GM23338 (cell line): Measurements from ENCODE around the gene ARAF. TPM values are rescaled to one million over a fixed set of nuclear protein-coding genes. Genes with fewer than 3 reads are reported as not detected.

Experiments
- ATAC-seq: fragments of 200-7000 bp; cut with Tn5 transposase; 3 replicates; pipeline ENCODE4 v1.9.1; 2020
- DNase-seq: peaks from one replicate; pipeline ENCODE4 v3.0.0-alpha.2; 2015; ENCODE audit warnings: low spot score
- H2AFZ ChIP-seq: fragments of 200-600 bp; sonication (generic); 2 replicates; pipeline ENCODE4 v1.8.0; 2016; ENCODE audit warnings: antibody characterized with exemption, mild to moderate bottlenecking, moderate library complexity
- H3F3A ChIP-seq: fragments of 200-600 bp; sonication (generic); replicated peaks from 2 replicates; pipeline ENCODE4 v1.8.0; 2017; ENCODE audit warnings: antibody characterized with exemption, mixed run types, low read depth
- H3K27ac ChIP-seq: fragments of 200-600 bp; sonication (generic); 2 replicates; pipeline ENCODE4 v1.6.1; 2016; ENCODE audit warnings: low read depth
- H3K27me3 ChIP-seq: fragments of 200-600 bp; sonication (generic); 2 replicates; pipeline ENCODE4 v1.8.0; 2016; ENCODE audit warnings: mild to moderate bottlenecking, mixed run types, moderate library complexity; ENCODE audit not compliant: insufficient read depth
- H3K36me3 ChIP-seq: fragments of 200-600 bp; sonication (generic); 2 replicates; pipeline ENCODE4 v1.8.0; 2016; ENCODE audit warnings: mild to moderate bottlenecking; ENCODE audit not compliant: insufficient read depth
- H3K4me1 ChIP-seq: fragments of 200-600 bp; sonication (generic); 2 replicates; pipeline ENCODE4 v1.8.0; 2016; ENCODE audit warnings: mild to moderate bottlenecking, moderate library complexity; ENCODE audit not compliant: insufficient read depth
- H3K4me2 ChIP-seq: fragments of 200-600 bp; sonication (generic); 2 replicates; pipeline ENCODE4 v1.7.1; 2017; ENCODE audit warnings: mixed run types
- H3K4me3 ChIP-seq: fragments of 200-600 bp; sonication (generic); 2 replicates; pipeline ENCODE4 v1.6.1; 2016; ENCODE audit warnings: mixed run types
- H3K79me2 ChIP-seq: fragments of 200-600 bp; sonication (generic); replicated peaks from 2 replicates; pipeline ENCODE4 v1.8.0; 2017; ENCODE audit warnings: mild to moderate bottlenecking; ENCODE audit not compliant: insufficient read depth
- H3K9me2 ChIP-seq: fragments of 200-600 bp; sonication (generic); 2 replicates; pipeline ENCODE4 v1.8.0; 2017; ENCODE audit not compliant: insufficient read depth
- H4K20me1 ChIP-seq: fragments of 200-600 bp; sonication (generic); replicated peaks from 2 replicates; pipeline ENCODE4 v1.8.0; 2017; ENCODE audit warnings: mild to moderate bottlenecking; ENCODE audit not compliant: insufficient read depth
- H3K27ac Mint-ChIP-seq: 2 replicates; pipeline ENCODE4 v1.8.0; 2020; ENCODE audit warnings: inconsistent platforms, mild to moderate bottlenecking, moderate library complexity, mixed read lengths
- H3K27me3 Mint-ChIP-seq: 3 replicates; pipeline ENCODE4 v1.8.0; 2022; ENCODE audit warnings: low read depth, mild to moderate bottlenecking, moderate library complexity, mixed read lengths, inconsistent platforms; ENCODE audit not compliant: insufficient read depth, poor library complexity
- H3K36me3 Mint-ChIP-seq: 3 replicates; pipeline ENCODE4 v1.8.0; 2021; ENCODE audit warnings: low read depth, mild to moderate bottlenecking, inconsistent platforms, moderate library complexity, mixed read lengths
- H3K4me1 Mint-ChIP-seq: 3 replicates; pipeline ENCODE4 v1.8.0; 2020; ENCODE audit warnings: mild to moderate bottlenecking, inconsistent platforms, mixed read lengths
- H3K4me3 Mint-ChIP-seq: 3 replicates; pipeline ENCODE4 v1.8.0; 2021; ENCODE audit warnings: moderate library complexity, mild to moderate bottlenecking, inconsistent platforms, mixed read lengths
- H3K9me3 Mint-ChIP-seq: 3 replicates; pipeline ENCODE4 v1.8.0; 2020; ENCODE audit warnings: moderate library complexity, mild to moderate bottlenecking, inconsistent platforms, mixed read lengths
- CREB1 ChIP-seq: fragments of 250-450 bp; sonication (Bioruptor Pico); IDR thresholded peaks from 2 replicates; pipeline ENCODE4 v1.5.0; 2020; ENCODE audit warnings: low read depth, mild to moderate bottlenecking, moderate library complexity
- ETS1 ChIP-seq: IDR thresholded peaks from 2 replicates; pipeline ENCODE4 v1.6.1; 2016; ENCODE audit warnings: antibody characterized with exemption
- EZH2 ChIP-seq: fragments of 200-600 bp; sonication (generic); IDR thresholded peaks from one replicate; pipeline ENCODE4 v1.8.0; 2017; ENCODE audit warnings: antibody characterized with exemption, mild to moderate bottlenecking, low read depth; ENCODE audit not compliant: unreplicated experiment
- EZH2phosphoT487 ChIP-seq: fragments of 200-600 bp; sonication (generic); IDR thresholded peaks from one replicate; pipeline ENCODE4 v1.8.1; 2018; ENCODE audit warnings: antibody characterized with exemption; ENCODE audit not compliant: unreplicated experiment
- JUNB ChIP-seq: IDR thresholded peaks from one replicate; pipeline ENCODE4 v1.6.1; 2016; ENCODE audit warnings: antibody characterized with exemption; ENCODE audit not compliant: unreplicated experiment
- NANOG ChIP-seq: IDR thresholded peaks from 2 replicates; pipeline ENCODE4 v1.6.1; 2016; ENCODE audit warnings: antibody characterized with exemption, borderline replicate concordance
- POLR2AphosphoS5 ChIP-seq: IDR thresholded peaks from 2 replicates; pipeline ENCODE4 v1.6.1; 2016; ENCODE audit warnings: antibody characterized with exemption, low read depth
- REST ChIP-seq: IDR thresholded peaks from one replicate; pipeline ENCODE4 v1.6.1; 2018; ENCODE audit warnings: antibody characterized with exemption; ENCODE audit not compliant: unreplicated experiment
- STAT1 ChIP-seq: IDR thresholded peaks from one replicate; pipeline ENCODE4 v1.6.1; 2016; ENCODE audit warnings: antibody characterized with exemption; ENCODE audit not compliant: unreplicated experiment
- ZNF114 ChIP-seq: fragments of 250-450 bp; sonication (Bioruptor Pico); IDR thresholded peaks from 2 replicates; pipeline ENCODE4 v1.5.0; 2020; ENCODE audit warnings: mild to moderate bottlenecking, moderate library complexity
- ZNF331 ChIP-seq: fragments of 250-450 bp; sonication (Bioruptor Pico); IDR thresholded peaks from 2 replicates; pipeline ENCODE4 v1.5.0; 2020; ENCODE audit warnings: low read depth, mild to moderate bottlenecking, moderate library complexity
- polyA plus RNA-seq: library from polyadenylated mRNA; unstranded; fragments of >200 nt; fragmentation: Nextera tagmentation; extraction: Ambion mirVana; gene quantifications from 2 replicates; pipeline ENCODE4 v1.2.1, GENCODE V29; 2016
- total RNA-seq: library from RNA; depleted of rRNA; stranded (reverse); fragments of >200 nt; shearing (Covaris generic); gene quantifications from 2 replicates; pipeline ENCODE4 v1.2.3, GENCODE V29; 2014
- TF ChIP-seq, protein P1 (sequence below), 2 experiments: fragments of 200-600 bp in 1 of 2; sonication (generic) in 1 of 2; conservative IDR thresholded peaks; 2 replicates each; pipeline versions ENCODE4 v1.5.1 to v1.6.1; 2016 to 2017; ENCODE audit warnings: antibody characterized with exemption in 2 of 2, low read depth in 2 of 2, mild to moderate bottlenecking in 2 of 2, moderate library complexity in 1 of 2
- TF ChIP-seq, protein P2 (sequence below): fragments of 250-450 bp; sonication (Bioruptor Pico); IDR thresholded peaks from 2 replicates; pipeline ENCODE4 v1.5.0; 2020; ENCODE audit warnings: mild to moderate bottlenecking, moderate library complexity

ARAF gene
- total and polyA plus RNA-seq, 2 experiments from 2014 or later, result 28.2 to 43.9 TPM

- Histone ChIP-seq H3K36me3 (no peaks in the 10 kb centered on the region), H3K4me1 (no peaks in the 10 kb centered on the region), H3K27me3 (no peaks in the 10 kb centered on the region), H3K27ac (no peak overlapping the region), H3K79me2 (no peaks in the 10 kb centered on the region), H3K4me3 (no peak overlapping the region), H4K20me1 (no peaks in the 10 kb centered on the region), H3K9me2 (no peaks in the 10 kb centered on the region), H3F3A (no peaks in the 10 kb centered on the region), H2AFZ (no peak overlapping the region), H3K4me2 (no peak overlapping the region)
- Mint-ChIP-seq H3K27me3 (peaks cover 14% of the 10 kb centered on the region), H3K36me3 (peaks cover 5% of the 10 kb centered on the region; the same call in 1 of the 3 replicates), H3K9me3 (no peaks in the 10 kb centered on the region), H3K4me3 (no peak overlapping the region), H3K27ac (no peak overlapping the region), H3K4me1 (peaks cover 12% of the 10 kb centered on the region)
- DNase-seq, result no peak
- no peak for TF ChIP-seq JUNB
- TF ChIP-seq, protein P1, sequence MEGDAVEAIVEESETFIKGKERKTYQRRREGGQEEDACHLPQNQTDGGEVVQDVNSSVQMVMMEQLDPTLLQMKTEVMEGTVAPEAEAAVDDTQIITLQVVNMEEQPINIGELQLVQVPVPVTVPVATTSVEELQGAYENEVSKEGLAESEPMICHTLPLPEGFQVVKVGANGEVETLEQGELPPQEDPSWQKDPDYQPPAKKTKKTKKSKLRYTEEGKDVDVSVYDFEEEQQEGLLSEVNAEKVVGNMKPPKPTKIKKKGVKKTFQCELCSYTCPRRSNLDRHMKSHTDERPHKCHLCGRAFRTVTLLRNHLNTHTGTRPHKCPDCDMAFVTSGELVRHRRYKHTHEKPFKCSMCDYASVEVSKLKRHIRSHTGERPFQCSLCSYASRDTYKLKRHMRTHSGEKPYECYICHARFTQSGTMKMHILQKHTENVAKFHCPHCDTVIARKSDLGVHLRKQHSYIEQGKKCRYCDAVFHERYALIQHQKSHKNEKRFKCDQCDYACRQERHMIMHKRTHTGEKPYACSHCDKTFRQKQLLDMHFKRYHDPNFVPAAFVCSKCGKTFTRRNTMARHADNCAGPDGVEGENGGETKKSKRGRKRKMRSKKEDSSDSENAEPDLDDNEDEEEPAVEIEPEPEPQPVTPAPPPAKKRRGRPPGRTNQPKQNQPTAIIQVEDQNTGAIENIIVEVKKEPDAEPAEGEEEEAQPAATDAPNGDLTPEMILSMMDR (conservative IDR thresholded peaks at IDR 0.05; ENCODE audit: low read depth in 2 of 2), result no peak
- no peak for TF ChIP-seq STAT1
- TF ChIP-seq REST, result no peak
- TF ChIP-seq CREB1, result no peak
- no peak for TF ChIP-seq ZNF114 (CRISPR knock-in tag)
- TF ChIP-seq POLR2AphosphoS5, result no peak
- TF ChIP-seq ZNF331 (CRISPR knock-in tag), result no peak
- TF ChIP-seq EZH2, result no peak
- TF ChIP-seq EZH2phosphoT487, result no peak
- TF ChIP-seq, protein P2, sequence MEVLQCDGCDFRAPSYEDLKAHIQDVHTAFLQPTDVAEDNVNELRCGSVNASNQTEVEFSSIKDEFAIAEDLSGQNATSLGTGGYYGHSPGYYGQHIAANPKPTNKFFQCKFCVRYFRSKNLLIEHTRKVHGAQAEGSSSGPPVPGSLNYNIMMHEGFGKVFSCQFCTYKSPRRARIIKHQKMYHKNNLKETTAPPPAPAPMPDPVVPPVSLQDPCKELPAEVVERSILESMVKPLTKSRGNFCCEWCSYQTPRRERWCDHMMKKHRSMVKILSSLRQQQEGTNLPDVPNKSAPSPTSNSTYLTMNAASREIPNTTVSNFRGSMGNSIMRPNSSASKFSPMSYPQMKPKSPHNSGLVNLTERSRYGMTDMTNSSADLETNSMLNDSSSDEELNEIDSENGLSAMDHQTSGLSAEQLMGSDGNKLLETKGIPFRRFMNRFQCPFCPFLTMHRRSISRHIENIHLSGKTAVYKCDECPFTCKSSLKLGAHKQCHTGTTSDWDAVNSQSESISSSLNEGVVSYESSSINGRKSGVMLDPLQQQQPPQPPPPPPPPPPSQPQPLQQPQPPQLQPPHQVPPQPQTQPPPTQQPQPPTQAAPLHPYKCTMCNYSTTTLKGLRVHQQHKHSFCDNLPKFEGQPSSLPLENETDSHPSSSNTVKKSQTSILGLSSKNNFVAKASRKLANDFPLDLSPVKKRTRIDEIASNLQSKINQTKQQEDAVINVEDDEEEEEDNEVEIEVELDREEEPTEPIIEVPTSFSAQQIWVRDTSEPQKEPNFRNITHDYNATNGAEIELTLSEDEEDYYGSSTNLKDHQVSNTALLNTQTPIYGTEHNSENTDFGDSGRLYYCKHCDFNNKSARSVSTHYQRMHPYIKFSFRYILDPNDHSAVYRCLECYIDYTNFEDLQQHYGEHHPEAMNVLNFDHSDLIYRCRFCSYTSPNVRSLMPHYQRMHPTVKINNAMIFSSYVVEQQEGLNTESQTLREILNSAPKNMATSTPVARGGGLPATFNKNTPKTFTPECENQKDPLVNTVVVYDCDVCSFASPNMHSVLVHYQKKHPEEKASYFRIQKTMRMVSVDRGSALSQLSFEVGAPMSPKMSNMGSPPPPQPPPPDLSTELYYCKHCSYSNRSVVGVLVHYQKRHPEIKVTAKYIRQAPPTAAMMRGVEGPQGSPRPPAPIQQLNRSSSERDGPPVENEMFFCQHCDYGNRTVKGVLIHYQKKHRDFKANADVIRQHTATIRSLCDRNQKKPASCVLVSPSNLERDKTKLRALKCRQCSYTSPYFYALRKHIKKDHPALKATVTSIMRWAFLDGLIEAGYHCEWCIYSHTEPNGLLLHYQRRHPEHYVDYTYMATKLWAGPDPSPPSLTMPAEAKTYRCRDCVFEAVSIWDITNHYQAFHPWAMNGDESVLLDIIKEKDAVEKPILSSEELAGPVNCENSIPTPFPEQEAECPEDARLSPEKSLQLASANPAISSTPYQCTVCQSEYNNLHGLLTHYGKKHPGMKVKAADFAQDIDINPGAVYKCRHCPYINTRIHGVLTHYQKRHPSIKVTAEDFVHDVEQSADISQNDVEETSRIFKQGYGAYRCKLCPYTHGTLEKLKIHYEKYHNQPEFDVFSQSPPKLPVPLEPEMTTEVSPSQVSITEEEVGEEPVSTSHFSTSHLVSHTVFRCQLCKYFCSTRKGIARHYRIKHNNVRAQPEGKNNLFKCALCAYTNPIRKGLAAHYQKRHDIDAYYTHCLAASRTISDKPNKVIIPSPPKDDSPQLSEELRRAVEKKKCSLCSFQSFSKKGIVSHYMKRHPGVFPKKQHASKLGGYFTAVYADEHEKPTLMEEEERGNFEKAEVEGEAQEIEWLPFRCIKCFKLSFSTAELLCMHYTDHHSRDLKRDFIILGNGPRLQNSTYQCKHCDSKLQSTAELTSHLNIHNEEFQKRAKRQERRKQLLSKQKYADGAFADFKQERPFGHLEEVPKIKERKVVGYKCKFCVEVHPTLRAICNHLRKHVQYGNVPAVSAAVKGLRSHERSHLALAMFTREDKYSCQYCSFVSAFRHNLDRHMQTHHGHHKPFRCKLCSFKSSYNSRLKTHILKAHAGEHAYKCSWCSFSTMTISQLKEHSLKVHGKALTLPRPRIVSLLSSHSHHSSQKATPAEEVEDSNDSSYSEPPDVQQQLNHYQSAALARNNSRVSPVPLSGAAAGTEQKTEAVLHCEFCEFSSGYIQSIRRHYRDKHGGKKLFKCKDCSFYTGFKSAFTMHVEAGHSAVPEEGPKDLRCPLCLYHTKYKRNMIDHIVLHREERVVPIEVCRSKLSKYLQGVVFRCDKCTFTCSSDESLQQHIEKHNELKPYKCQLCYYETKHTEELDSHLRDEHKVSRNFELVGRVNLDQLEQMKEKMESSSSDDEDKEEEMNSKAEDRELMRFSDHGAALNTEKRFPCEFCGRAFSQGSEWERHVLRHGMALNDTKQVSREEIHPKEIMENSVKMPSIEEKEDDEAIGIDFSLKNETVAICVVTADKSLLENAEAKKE (CRISPR knock-in tag), result no peak
- TF ChIP-seq ETS1, result no peak
- TF ChIP-seq NANOG, result no peak
- ATAC-seq, result no peak
Observed at GRCh38 chrX:47587906-47588735, 27.1 kb downstream of the ARAF start.
